ENCODE data around the gene MAP2K6. TPM values are rescaled to one million over a fixed set of nuclear protein-coding genes. Genes with fewer than 3 reads are reported as not detected.

The MAP2K6 gene
- total RNA-seq, 1 donor from 2014 or later: 4.7 TPM

- no peak overlapping the region for H3K4me3 ChIP-seq
- no peak for DNase-seq
- no peak for ATAC-seq
- intact Hi-C loops (cut with DNase I): no loop called here
- no peaks in the 10 kb centered on the region for H3K27me3 ChIP-seq
- H3K27ac ChIP-seq: no peak overlapping the region
- TF ChIP-seq CTCF (IDR thresholded peaks at IDR 0.05): no peak
- no peaks in the 10 kb centered on the region for H3K9me3 ChIP-seq
- H3K36me3 ChIP-seq: no peaks in the 10 kb centered on the region
- no peaks in the 10 kb centered on the region for H3K4me1 ChIP-seq
Measured at GRCh38 chr17:69443138-69443537, 28.6 kb downstream of the MAP2K6 start.

GRCh38 chr17:69444023-69444422, 29.5 kb downstream of the MAP2K6 start:
- no peak for ATAC-seq

GRCh38 chr17:69445132-69445531, 30.6 kb downstream of the MAP2K6 start:
- intact Hi-C loops (cut with DNase I): no loop called here
- Histone ChIP-seq H3K27ac (no peak overlapping the region), H3K4me1 (no peaks in the 10 kb centered on the region), H3K36me3 (no peaks in the 10 kb centered on the region), H3K9me3 (no peaks in the 10 kb centered on the region), H3K4me3 (no peak overlapping the region), H3K27me3 (no peaks in the 10 kb centered on the region)
- no peak for TF ChIP-seq CTCF (IDR thresholded peaks at IDR 0.05)
- DNase-seq (no peak), ATAC-seq (no peak)

More at GRCh38 chr17:69444023-69444422, 29.5 kb downstream of the MAP2K6 start:
- Histone ChIP-seq H3K27me3 (no peaks in the 10 kb centered on the region), H3K36me3 (no peaks in the 10 kb centered on the region), H3K4me3 (no peak overlapping the region), H3K9me3 (no peaks in the 10 kb centered on the region), H3K27ac (no peak overlapping the region), H3K4me1 (no peaks in the 10 kb centered on the region)
- intact Hi-C loops (cut with DNase I): no loop called here
- no peak for TF ChIP-seq CTCF (IDR thresholded peaks at IDR 0.05)
- DNase-seq: no peak

- Histone ChIP-seq H3K27me3 (no peaks in the 10 kb centered on the region), H3K27ac (no peak overlapping the region), H3K4me3 (no peak overlapping the region), H3K4me1 (no peaks in the 10 kb centered on the region), H3K36me3 (no peaks in the 10 kb centered on the region), H3K9me3 (no peaks in the 10 kb centered on the region)
- TF ChIP-seq CTCF (IDR thresholded peaks at IDR 0.05): no peak
- ATAC-seq (peak; percentile 36), DNase-seq (no peak)
- intact Hi-C loops (cut with DNase I): no loop called here
Measured at GRCh38 chr17:69447726-69448125, 33.2 kb downstream of the MAP2K6 start.

GRCh38 chr17:69448431-69449102, 34.1 kb downstream of the MAP2K6 start:
- Histone ChIP-seq H3K27me3 (no peaks in the 10 kb centered on the region), H3K9me3 (no peaks in the 10 kb centered on the region), H3K36me3 (no peaks in the 10 kb centered on the region), H3K27ac (no peak overlapping the region), H3K4me1 (no peaks in the 10 kb centered on the region), H3K4me3 (no peak overlapping the region)
- TF ChIP-seq CTCF (IDR thresholded peaks at IDR 0.05): no peak
- ATAC-seq (no peak), DNase-seq (no peak)
- intact Hi-C loops (cut with DNase I): no loop called here

- H3K27ac ChIP-seq: no peak overlapping the region
- H3K36me3 ChIP-seq: no peaks in the 10 kb centered on the region
- H3K4me3 ChIP-seq: no peak overlapping the region
- ATAC-seq (no peak), DNase-seq (no peak)
- no peaks in the 10 kb centered on the region for H3K27me3 ChIP-seq
- no peak for TF ChIP-seq CTCF (IDR thresholded peaks at IDR 0.05)
- intact Hi-C loops (cut with DNase I): no loop called here
- H3K4me1 ChIP-seq: no peaks in the 10 kb centered on the region
- H3K9me3 ChIP-seq: no peaks in the 10 kb centered on the region
Measured at GRCh38 chr17:69450131-69450530, 35.6 kb downstream of the MAP2K6 start.

All from upper lobe of right lung (tissue), 1 donor.